Fibroblast of the aortic adventitia (primary cell): ENCODE data around the gene EIF5A. TPM values are rescaled to one million over a fixed set of nuclear protein-coding genes. Genes with fewer than 3 reads are reported as not detected.
A peak's percentile ranks its signal among the peaks of the same experiment; 100 is the strongest.

Experiments used
- DNase-seq: peaks from one replicate; pipeline ENCODE4 v3.0.0-alpha.2; 2010; ENCODE audit warnings: low read depth
- H3K4me3 ChIP-seq: 2 replicates; pipeline ENCODE4 v1.5.1; 2011; ENCODE audit warnings: low read depth, mild to moderate bottlenecking, control low read depth, low read length, moderate library complexity
- total RNA-seq: library from RNA; depleted of rRNA; stranded (reverse); fragments of >200 nt; gene quantifications from 2 replicates; pipeline ENCODE4 v1.2.3, GENCODE V29; 2012; ENCODE audit warnings: low replicate concordance
- TF ChIP-seq, protein P1 (sequence below): IDR thresholded peaks from 2 replicates; pipeline ENCODE4 v1.5.1; 2011; ENCODE audit warnings: mild to moderate bottlenecking, low read length, control low read depth, inconsistent platforms; ENCODE audit not compliant: insufficient read depth

The EIF5A gene
- total RNA-seq, 1 donor = 1,006 TPM

DNA sequence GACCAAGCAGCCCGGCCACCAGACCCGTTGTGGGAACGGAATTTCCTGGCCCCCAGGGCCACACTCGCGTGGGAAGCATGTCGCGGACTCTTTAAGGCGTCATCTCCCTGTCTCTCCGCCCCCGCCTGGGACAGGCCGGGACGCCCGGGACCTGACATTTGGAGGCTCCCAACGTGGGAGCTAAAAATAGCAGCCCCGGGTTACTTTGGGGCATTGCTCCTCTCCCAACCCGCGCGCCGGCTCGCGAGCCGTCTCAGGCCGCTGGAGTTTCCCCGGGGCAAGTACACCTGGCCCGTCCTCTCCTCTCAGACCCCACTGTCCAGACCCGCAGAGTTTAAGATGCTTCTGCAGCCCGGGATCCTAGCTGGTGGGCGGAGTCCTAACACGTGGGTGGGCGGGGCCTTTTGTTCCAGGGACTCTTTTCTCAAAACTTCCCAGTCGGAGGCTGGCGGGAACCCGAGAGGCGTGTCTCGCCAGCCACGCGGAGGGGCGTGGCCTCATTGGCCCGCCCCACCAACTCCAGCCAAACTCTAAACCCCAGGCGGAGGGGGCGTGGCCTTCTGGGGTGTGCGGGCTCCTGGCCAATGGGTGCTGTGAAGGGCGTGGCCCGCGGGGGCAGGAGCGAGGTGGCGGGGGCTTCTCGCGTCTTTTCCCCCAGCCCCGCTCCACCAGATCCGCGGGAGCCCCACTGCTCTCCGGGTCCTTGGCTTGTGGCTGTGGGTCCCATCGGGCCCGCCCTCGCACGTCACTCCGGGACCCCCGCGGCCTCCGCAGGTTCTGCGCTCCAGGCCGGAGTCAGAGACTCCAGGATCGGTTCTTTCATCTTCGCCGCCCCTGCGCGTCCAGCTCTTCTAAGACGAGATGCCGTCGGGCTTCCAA, 26.1 kb upstream of the EIF5A start, which contains the start of gene SLC2A4:
Gene SLC2A4 (plus strand): TSS at position 645 of the 879 bp plus-strand sequence. CDS start 217 bp downstream, at position 862.
- TF ChIP-seq, protein P1, sequence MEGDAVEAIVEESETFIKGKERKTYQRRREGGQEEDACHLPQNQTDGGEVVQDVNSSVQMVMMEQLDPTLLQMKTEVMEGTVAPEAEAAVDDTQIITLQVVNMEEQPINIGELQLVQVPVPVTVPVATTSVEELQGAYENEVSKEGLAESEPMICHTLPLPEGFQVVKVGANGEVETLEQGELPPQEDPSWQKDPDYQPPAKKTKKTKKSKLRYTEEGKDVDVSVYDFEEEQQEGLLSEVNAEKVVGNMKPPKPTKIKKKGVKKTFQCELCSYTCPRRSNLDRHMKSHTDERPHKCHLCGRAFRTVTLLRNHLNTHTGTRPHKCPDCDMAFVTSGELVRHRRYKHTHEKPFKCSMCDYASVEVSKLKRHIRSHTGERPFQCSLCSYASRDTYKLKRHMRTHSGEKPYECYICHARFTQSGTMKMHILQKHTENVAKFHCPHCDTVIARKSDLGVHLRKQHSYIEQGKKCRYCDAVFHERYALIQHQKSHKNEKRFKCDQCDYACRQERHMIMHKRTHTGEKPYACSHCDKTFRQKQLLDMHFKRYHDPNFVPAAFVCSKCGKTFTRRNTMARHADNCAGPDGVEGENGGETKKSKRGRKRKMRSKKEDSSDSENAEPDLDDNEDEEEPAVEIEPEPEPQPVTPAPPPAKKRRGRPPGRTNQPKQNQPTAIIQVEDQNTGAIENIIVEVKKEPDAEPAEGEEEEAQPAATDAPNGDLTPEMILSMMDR = no peak
- peak; percentile 90 for DNase-seq
- H3K4me3 ChIP-seq = peak within 1 kb of the TSS; percentile 59

DNA sequence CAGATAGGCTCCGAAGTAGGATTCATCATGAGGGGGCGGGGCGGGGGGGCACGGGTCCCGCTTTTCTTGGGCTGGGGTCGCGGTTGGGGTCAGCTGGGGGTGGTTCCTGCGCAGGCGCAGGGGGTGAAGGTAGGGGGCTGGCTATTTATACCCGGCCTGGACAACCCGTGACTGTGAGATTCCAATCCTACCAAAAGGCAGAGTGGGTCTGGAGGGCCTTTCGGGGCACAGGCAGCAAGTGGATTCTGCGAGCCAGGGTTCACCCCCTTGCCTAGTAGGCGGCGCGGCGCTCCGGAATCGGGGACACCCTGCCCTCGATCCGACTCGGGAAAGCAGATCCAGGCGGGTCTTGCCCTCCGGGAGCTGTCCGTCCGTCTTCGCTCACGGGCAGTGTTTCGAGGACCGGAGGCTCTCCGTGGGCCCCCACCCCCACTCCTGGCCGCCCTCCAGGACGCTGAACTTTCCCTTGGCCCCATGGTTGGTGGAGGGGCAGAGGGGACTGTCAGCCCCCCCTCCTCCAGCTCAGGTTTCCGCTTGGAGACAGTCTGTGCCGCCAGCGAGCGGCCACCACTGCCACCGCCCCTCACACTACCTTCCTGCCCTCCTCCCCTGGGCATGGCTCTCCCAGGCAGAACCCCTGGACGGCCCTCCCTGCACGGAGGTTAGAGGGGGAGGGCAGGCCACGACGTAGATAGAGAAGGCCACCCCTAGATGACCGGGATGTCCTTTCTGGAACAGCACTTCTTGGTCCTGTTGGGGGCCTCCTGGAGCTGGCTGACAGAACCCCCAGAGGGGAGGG, 25.3 kb upstream of the EIF5A start:
- peak overlapping the region; percentile 54 for H3K4me3 ChIP-seq
- TF ChIP-seq, protein P1 = no peak
- no peak for DNase-seq

DNA sequence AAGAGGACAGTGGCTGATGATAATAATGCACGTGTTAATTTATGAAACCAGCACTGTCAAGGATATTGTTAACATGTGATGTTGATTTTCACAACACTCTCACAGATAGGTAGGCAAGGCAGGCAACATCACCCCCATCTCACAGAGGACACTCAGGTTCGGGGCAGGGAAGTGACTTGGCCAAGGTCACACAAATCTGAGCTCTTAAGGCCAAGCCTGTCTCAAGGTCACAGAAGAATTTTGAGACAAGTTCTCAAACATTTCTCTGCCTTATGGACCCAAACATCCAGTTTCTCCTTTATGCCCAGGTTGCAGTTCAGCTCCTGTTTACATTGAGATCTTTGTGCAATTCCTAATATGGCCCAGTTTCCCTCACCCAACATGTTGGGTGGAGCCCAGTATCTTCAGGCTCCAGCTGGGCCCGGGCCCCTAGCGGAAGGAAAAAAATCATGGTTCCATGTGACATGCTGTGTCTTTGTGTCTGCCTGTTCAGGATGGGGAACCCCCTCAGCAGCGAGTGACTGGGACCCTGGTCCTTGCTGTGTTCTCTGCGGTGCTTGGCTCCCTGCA, 24.6 kb upstream of the EIF5A start:
- TF ChIP-seq, protein P1 = no peak
- DNase-seq = no peak
- H3K4me3 ChIP-seq = no peak overlapping the region

DNA sequence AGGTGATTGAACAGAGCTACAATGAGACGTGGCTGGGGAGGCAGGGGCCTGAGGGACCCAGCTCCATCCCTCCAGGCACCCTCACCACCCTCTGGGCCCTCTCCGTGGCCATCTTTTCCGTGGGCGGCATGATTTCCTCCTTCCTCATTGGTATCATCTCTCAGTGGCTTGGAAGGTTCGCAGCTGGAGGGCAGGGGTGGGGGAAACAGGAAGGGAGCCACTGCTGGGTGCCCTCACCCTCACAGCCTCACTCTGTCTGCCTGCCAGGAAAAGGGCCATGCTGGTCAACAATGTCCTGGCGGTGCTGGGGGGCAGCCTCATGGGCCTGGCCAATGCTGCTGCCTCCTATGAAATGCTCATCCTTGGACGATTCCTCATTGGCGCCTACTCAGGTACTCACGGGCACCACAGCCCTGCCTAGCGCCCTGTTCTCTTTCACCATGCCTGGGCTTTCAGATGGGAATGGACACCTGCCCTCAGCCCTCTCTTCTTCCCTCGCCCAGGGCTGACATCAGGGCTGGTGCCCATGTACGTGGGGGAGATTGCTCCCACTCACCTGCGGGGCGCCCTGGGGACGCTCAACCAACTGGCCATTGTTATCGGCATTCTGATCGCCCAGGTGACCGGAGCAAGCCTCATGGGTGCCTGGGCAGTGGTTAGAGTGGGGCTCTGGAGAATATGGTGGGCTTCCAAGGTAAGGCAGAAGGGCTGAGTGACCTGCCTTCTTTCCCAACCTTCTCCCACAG, 23.8 kb upstream of the EIF5A start:
- TF ChIP-seq, protein P1 = no peak
- DNase-seq = no peak
- H3K4me3 ChIP-seq = no peak overlapping the region

DNA sequence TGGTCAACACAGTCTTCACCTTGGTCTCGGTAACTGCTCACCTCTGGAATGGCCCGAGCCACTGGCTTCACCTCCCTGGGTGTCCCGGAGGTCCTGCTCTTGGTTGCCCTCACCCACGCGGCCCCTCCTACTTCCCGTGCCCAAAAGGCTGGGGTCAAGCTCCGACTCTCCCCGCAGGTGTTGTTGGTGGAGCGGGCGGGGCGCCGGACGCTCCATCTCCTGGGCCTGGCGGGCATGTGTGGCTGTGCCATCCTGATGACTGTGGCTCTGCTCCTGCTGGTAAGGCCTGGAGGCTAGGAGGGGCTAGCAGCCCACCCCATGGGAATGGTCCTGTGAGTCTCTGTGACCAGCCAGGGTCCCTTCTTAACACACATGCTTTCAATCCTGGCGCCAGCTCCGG, 22.5 kb upstream of the EIF5A start:
- no peak overlapping the region for H3K4me3 ChIP-seq
- TF ChIP-seq, protein P1 = no peak
- DNase-seq = no peak

DNA sequence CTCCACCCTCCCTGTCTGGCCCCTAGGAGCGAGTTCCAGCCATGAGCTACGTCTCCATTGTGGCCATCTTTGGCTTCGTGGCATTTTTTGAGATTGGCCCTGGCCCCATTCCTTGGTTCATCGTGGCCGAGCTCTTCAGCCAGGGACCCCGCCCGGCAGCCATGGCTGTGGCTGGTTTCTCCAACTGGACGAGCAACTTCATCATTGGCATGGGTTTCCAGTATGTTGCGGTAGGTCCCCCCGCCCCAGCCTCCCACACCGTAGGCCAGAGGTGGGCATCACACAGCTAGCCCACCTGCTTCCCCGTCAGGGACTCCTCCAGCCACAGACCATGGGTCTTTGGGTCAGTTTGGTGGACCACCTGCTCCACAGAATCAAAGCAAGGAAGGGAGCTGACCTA, 21.7 kb upstream of the EIF5A start:
- no peak overlapping the region for H3K4me3 ChIP-seq
- no peak for DNase-seq
- TF ChIP-seq, protein P1 = no peak
